COLO668 (cell line): ENCODE results near the gene MED13L.

Source experiments
- DNase-seq: peaks from one replicate; lab custom pipeline; 2025; ENCODE audit not compliant: unreplicated experiment; lab: John Stamatoyannopoulos, UW

MED13L gene

DNA sequence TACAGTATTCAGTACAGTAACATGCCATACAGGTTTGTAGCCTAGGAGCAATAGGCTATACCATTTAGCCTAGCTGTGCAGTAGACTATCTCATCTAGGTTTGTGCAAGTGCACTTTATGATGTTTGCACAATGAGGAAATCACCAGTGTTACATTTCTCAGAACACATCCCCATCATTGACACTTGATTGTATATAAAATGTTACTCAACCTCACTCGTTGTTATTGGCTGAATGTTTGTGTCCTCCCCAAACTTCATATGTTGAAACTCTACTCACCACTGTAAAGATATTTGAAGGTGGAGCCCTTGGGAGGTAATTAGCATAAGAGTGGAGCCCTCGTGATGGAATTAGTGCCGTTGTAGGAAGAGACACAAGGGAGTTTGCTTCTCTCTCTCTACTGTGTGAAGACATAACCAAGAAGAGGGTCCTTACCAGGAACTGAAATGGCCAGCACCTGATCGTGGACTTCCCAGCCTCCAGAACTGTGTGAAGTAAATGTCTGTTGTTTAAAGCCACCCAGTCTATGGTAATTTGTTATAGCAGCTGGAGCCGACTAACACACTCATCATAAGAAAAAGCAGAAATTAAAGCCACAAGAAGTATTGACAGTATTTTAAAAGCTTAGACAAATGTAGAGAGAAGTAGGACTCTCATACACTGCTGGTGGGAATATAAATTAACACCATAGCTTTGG, 3.2 kb upstream of the MED13L start:
- no peak for DNase-seq

DNA sequence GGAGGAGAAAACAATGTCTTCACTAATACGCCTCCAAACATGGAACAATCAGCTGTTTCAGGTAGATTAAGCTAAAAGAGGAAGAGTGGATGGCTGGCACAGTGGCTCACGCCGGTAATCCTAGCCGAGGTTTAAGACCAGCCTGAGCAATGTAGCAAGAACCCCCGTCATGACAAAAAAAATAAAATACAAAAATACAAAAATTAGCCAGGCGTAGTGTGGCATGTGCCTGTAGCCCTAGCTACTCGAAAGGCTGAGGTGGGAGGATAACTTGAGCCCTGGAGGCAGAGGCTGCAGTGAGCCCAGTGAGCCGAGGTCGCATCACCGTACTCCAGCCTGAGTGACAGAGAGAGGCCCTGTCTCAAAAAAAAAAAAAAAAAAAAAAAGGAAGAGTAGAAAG, 1.2 kb upstream of the MED13L start:
- no peak for DNase-seq

DNA sequence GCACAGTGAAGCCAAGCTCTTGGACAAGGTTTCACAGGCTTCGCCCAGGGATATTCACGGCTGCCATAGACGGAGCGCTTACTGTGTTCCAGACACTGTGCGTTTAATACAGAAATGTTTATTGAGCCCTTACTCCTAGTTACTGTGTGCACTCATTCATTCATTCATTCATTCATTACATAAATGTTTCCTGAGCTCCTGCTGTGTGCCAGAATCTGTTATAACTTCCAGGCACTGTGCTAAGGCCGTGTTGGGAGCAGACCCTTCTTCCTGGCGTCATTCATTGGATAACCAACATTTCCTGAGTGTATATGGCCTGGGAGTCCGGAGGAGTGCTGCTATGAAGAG, 760 bp upstream of the MED13L start:
- DNase-seq = no peak

DNA sequence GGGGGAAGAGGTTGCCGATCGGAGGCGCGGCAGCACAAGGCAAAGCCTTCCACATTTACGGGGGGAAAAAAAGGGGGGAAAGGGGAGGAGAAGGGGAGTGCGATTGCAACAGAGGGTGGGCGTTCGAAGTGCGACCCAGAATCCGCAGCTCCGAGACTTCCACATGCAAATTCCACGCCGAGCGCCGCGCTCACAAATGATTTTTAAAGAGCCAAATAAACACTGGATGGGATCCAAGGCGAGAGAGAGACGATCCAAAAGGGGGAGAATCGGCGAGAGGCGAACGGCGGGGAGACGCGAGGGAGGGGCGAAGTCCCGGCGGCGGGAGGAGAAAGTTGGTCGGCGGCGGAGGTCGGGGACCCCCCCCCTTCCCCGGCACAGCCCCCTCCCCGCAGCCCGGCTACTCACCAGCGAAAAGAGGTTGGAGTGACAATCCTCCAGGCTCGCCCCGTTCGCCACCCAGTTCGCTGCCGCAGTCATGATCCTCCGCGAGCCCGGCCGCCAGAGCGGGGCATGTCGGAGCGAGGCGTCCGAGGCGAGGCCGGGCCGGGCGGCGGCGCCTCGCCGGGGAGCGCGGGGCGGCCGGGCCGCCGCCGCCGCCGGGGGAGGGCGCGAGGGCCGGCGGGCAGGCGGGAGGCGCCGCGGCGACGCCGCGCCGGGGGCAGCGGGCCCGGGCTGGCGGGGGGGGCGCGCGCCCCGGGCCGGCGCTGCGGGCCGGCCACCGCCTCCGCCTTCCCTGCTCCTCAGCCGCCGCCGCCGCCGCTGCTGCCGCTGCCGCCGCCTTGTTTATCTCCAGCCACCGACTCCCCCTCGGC, 634 bp downstream of the MED13L start:
- DNase-seq = peak; percentile 83

DNA sequence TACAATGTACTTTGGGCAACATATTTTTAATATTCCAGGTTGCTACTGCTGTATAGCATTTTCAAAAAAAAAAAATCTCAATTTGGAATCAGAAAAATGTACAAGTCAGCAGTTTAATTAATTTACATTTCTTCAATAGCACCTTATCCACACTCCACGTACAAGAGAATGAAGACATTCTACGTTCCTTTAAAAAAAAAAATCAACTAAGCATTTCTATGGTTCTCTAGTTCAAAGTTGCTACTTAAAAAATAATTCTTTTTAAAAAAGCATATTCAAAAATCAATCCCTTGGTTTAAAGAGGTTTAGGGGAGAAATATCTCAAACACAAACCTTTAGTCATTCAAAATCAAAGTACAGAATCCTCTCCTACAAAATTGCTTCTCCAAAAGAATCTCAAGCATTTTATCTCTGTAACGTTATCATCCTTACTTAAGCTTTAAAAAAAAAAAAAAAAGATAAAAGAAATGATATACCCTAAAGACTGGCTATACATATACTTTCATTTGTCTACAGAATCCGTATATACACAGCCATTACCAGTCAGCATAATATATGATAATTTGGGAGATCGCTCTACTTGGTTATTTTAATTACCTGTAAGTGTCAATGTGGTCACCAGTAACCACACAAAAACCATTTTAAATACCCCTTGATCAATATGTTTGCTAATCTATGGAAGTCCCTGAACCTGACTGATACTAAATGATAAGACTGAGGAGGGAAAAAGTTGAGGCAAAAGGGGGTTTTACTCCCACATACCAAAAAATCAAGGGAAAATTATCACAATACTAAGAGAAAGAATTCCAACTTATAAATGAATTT, 2.7 kb downstream of the MED13L start:
- DNase-seq = no peak

DNA sequence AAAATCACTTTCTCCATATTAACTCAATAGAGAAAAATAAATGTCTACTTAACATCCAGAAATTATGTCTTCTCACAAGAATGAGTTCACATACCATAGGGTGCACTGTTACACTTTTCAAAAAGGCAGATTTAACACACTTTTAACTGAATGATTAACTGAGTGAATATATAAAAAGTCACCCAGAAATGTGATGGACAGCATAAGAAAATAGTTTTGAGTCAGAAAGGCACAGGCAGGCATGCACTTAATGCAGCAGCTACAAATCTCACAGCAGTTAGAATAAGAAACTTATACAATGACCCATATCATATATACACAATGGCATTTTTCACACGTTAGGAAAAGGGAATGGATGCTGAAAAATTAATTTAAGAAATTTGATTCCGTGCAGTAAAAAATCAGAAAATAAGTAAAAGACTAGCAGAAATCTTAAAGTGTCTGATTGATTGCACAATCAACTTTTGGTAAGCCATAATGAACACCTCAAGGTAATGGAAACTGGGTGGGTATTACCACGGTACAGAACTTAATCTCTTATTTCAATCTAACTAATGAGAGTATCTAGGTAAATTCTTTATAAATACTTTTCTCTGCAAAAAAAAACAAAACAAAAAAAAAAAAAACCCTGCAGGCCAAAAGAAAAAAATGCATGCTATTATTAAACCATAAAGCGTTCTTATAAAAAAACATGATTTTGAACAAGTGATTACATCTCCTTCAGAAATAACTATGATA, 3.5 kb downstream of the MED13L start:
- no peak for DNase-seq

DNA sequence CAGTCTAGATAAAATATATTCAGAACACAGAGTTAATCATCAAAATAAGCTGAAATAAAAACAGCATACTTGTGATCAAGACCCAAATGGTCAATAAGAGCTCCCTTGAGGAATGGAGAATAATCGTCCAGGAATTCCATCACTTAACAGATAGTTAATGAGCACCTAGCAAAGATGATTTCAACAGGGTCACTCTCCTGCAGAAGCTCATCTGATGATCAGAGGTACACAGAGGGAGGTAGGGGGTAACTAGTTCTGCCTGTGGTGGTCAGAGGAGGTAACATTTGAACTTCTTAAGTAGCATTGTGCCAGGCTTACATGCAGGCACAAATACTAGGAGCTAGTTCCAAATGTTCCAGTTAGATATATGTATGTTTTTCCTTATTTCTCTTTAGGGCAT, 9.5 kb downstream of the MED13L start:
- DNase-seq = no peak

DNA sequence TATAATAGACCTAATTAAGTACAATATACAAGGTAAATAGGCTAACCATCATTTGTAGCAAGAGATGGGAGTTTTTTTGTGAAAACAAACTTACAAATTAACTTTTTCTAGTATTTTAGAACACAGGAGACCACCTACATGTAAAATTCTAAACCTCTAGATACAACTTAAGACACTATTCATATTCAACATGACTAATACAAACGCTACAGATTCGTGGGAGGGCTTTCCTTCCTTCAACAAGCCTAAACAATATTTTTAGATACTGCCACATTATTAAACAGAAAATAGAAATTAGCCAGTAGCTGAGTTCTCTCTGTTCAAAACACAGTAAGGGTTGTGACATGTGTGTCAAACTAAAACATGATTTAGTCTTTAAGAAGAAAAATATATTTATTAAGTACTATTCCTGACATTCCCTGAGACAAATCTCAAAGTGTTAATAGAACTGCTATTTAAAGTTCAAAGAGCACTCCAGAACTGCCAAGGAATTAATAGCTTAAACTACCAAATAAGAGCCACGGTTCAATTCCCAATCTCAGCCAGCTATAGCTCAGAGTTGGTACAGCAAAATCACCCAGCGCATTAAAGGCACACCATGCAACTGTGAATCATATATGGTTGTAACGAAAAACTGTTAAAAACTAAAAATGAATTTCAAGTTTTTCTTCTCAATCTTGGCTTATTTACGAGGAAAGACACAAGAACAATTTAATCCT, 10.7 kb downstream of the MED13L start:
- no peak for DNase-seq

DNA sequence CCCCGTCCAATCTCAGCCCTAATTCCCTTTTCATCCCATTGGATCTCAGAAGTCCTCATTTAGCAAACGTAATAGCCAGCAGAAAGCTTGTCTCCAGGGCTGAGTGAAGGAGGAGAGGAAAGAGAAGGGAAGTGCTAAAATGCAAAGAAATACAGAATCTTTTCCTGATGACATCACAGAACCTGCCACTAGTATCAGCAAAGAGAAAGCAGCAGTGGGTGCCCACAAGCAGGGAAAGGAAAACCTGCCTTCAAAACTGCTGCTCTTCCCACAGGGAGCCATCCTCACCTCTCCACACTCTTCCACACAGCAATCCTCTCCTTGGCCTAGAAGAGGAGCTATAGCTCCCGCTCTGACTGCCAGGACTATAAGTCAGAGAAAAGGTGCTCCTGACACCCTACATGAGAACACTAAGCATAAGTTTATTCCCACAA, 11.3 kb downstream of the MED13L start:
- no peak for DNase-seq

DNA sequence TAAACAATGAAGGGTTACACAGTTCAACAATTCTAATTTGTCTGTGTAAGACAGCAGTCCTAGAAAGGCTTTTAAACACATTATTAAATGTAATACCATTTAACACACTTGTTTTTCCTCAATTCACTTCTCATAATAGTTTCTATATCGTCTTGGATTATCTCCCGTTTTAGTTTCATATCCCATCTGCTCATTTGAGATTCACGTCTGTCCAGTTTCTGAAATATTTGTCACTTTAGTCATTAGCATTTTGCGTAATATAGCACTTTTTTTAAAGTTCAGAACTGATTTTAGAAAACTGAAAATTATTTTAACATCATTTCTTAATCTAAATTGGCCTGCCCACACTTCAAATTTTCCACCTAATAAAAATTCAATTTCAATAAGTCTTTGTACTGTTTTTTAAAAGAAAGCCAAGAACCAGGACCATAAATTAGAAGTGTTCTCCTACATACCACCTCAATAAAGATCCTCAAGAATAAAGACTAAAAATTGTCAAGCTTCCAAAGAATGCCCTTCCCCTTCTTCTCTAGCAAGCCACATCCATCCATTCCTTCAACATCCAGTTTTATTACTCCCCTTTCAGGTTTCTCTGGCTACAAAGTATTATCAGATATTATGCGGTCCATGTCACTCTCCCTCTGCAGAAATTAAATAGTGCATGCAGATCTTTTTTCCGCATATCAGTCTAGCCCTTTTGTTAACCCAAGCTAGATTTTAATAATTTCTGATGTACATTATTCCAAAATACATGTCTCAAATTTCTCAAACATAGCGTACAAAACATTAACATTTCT, 11.9 kb downstream of the MED13L start:
- no peak for DNase-seq

DNA sequence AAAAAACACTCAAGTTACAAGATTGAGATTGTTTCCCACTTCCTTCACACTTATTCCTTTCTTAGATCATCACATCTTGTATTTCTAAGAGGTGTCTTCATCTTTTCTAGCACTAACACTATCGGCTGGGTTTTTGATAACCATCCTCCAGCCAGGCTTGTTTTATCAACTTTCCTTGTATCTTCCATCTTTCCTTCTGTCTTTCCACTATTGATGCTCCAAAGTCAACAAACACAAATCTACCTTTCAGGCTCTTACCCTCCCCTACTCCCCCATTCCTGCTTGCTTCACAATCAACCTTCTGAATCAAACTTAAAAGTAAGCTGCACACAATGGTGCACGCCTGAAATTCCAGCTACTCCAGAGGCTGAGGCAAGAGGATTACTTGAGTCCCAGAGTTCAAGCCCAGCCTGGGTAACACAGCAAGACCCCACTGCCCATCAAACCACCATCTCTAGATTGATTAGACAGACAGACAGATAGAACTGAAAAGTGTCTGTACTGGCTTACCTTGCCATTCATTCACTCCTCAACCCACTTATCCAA, 12.9 kb downstream of the MED13L start:
- no peak for DNase-seq

DNA sequence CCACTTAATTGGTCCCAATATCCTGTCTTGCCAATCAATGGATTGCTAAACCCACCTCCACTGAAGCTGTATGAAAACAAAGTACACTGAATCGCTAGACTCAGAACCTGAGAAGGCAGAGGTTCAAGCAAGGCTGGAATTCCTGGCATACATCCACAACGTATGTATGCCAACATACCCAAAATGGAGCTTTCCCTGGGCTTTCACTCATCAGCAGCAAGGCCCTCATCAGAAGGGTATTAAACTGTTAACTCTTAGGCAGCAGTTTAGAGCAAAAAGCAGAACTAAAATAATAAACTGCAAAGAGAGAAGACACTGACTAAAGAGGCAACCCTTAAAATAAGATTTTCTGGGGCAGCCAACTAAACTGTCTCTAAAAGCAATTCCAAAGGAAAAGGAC, 13.6 kb downstream of the MED13L start:
- no peak for DNase-seq

DNA sequence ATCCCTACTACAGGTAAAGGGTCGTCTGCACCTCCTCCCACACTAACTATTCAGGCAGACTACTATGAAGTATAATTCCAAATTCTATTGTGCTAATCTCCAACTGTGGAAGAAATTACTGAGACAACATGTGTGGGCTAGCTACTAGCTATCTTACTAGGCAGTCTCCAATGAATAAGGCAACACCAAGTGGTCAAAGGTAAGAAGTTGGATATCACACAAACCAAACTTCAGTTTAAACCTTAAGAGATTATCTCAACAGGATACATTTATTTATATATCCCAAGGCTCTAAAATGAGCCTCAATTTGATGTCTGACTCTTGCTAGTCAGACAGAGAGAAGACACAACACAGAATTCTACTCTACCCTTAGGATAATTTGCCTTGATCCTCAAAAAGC, 14.1 kb downstream of the MED13L start:
- DNase-seq = no peak

DNA sequence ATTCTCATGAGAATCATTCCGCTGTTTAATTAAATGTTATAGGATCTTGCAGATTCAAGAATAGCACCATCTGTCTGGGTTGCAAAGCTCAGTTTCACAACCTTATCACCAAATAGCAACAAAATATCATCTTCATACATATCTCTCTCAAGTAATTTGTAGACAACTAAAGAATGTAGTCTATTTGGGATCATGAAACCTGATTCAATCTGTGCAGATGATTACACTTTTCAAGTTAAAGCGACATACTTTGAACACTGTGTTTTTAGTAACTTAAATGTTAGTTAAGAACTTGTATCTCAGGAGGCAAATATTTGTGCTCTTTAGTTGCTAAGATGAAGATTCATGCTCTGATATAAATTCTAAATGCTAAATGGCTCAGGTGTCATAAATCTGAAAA, 14.8 kb downstream of the MED13L start:
- no peak for DNase-seq

DNA sequence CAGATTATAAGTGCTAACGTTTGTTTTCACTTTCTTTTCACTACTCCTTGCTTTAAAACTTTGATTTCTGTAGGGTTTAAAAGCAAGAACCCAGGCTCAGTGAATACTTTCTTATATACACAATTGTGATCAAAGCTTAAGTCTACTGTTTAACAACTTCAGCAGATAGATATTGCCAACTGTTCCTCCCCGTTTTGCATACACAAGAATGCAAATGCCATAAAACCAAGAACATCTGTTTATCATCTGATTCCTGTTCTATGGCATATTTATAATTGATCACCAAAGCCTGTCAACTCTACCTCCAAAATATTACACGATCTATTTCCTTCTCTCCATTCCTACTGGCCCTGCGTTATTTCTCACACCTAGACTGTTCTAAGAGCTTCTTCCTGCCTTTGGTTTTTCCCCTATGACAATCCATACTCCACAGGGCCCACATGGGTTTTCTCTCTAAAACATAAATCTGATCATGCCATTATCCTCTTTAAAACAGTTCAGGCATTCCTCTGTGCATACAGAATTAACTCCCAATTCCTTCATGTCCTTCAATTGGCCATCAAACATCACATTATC, 15.9 kb downstream of the MED13L start:
- no peak for DNase-seq

DNA sequence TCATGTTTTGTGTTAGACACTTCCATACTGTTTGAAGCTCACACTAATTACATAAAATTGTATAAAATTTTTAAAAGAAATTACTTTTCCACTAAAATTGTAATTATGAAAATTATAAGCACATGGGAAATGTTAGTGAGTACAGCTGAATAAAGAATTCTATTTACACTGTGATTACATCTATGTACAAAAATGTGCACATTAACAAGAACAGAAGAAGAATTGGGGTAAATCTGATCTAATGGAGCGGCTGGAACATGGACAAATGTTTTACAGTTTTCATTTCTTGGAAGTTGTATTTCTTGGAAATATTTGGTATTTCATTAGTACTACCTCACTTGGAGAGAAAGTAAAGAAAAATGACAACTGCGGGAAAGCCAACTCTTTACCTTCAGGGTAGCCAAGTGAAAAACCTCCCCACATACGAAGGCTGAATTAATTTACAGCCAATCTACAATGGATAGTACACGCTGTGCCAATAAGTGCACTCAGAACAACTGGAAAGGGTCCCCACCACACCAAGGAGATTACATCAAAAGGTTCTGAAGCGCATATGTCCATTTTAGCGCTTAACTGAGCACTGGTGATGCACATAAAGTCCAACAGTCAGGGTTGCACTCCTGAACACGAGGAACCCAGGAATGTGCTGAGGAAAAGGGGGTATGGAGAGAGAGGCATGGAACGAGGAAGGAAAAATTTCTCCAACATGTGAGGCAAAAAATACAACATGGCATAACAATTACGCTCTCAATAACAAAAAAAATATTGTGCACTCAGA, 17.5 kb downstream of the MED13L start:
- no peak for DNase-seq

DNA sequence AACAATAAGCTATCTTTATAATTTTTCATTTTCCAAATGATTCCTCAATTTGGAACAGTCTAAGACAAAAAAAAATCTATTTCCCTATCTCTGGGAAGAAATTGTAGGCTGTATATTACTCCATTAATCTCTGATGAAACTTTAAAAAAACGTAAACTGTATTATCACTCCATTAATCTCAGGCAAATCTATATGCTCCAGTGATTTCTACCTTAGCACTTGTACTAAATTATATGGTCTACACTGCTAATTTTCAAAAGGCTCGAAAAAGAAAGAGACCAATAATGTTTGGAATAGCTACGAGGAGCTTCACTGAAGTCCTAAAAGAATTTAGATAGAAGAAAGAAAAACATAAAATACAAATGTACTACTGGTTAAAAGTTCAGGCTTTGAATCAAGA, 19.7 kb downstream of the MED13L start:
- no peak for DNase-seq

DNA sequence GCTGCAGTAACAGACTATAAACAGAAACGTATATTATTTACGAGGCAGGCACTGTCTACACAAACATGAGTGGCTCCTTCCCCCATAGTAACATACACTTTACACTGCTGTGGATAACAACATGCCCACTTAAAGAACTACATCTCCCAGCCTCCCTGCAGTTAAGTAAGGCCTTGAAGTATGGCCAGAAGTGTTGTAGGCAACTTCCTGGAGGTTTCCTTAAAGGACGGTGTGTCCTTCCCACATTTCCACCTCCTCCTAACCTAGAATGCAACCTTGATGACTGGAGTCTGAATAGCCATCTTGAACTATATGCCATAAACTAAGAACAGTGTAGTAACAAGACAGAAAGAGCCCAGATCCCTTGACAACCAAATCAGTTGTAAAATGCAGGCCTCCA, 20.3 kb downstream of the MED13L start:
- peak; percentile 11 for DNase-seq
